SIG-M5 treated with dmso at 0.1 percent for 504 hours (cell line): ENCODE measurements around the gene NRXN3.
A peak's percentile ranks its signal among the peaks of the same experiment; 100 is the strongest.
"Not testable (repeated sequence)": the region's sequence is repeated elsewhere in the genome, so short reads cannot be mapped to it uniquely, and the experiment has no call there.

Experiments
- DNase-seq: peaks from one replicate; lab custom pipeline; 2025; ENCODE audit not compliant: unreplicated experiment; lab: John Stamatoyannopoulos, UW

The NRXN3 gene

GRCh38 chr14:79734656-79735055, 1564.5 kb downstream of the NRXN3 start:
- DNase-seq: no peak

- no peak for DNase-seq
Observed at GRCh38 chr14:79735121-79735520, 1564.9 kb downstream of the NRXN3 start.

GRCh38 chr14:79740066-79740601, 1570.0 kb downstream of the NRXN3 start:
- no peak for DNase-seq

- DNase-seq: no peak
Observed at GRCh38 chr14:79742142-79742541, 1572.0 kb downstream of the NRXN3 start.

- DNase-seq: no peak
Observed at GRCh38 chr14:79745046-79745445, 1574.9 kb downstream of the NRXN3 start.

- no peak for DNase-seq
Observed at GRCh38 chr14:79749065-79749464, 1578.9 kb downstream of the NRXN3 start.

- no peak for DNase-seq
Observed at GRCh38 chr14:79758985-79759384, 1588.8 kb downstream of the NRXN3 start.

GRCh38 chr14:79764323-79764722, 1594.2 kb downstream of the NRXN3 start:
- no peak for DNase-seq

GRCh38 chr14:79766511-79766910, 1596.3 kb downstream of the NRXN3 start:
- no peak for DNase-seq

GRCh38 chr14:79767251-79767650, 1597.1 kb downstream of the NRXN3 start:
- no peak for DNase-seq

- DNase-seq: not testable (repeated sequence)
Observed at GRCh38 chr14:79767721-79768120, 1597.5 kb downstream of the NRXN3 start.

- DNase-seq: no peak
Observed at GRCh38 chr14:79781882-79782281, 1611.7 kb downstream of the NRXN3 start.

- no peak for DNase-seq
Observed at GRCh38 chr14:79783041-79783440, 1612.9 kb downstream of the NRXN3 start.

GRCh38 chr14:79786522-79786921, 1616.3 kb downstream of the NRXN3 start:
- no peak for DNase-seq

GRCh38 chr14:79788346-79788745, 1618.2 kb downstream of the NRXN3 start:
- no peak for DNase-seq

GRCh38 chr14:79791055-79791732, 1621.0 kb downstream of the NRXN3 start:
- no peak for DNase-seq

- no peak for DNase-seq
Observed at GRCh38 chr14:79802093-79802492, 1631.9 kb downstream of the NRXN3 start.

- DNase-seq: no peak
Observed at GRCh38 chr14:79805636-79806035, 1635.5 kb downstream of the NRXN3 start.

- peak; percentile 5 for DNase-seq
Observed at GRCh38 chr14:79809849-79810612, 1639.9 kb downstream of the NRXN3 start.

- DNase-seq: no peak
Observed at GRCh38 chr14:79820866-79821535, 1650.8 kb downstream of the NRXN3 start.

- DNase-seq: no peak
Observed at GRCh38 chr14:79822034-79822433, 1651.9 kb downstream of the NRXN3 start.

- DNase-seq: no peak
Observed at GRCh38 chr14:79825046-79825521, 1654.9 kb downstream of the NRXN3 start.
